Activated naive CD8-positive, alpha-beta T cell treated with anti-CD3 and anti-CD28 coated beads, Interleukin-2, amount 10 ng/mL, durations not matched to agents 7 days and 5 days (primary cell): ENCODE measurements around the gene INO80D. TPM values are rescaled to one million over a fixed set of nuclear protein-coding genes. Genes with fewer than 3 reads are reported as not detected.
"Not testable (repeated sequence)": the region's sequence is repeated elsewhere in the genome, so short reads cannot be mapped to it uniquely, and the experiment has no call there.

Experiments used
- ATAC-seq: fragments of 150-1000 bp; cut with Tn5 transposase; one replicate; pipeline ENCODE4 v1.10.0; 2021; ENCODE audit warnings: low read depth, moderate library complexity
- POLR2A ChIA-PET: fragments of 350-600 bp; sonication (Branson Sonifier 250); formaldehyde crosslinking; loops from one replicate; lab custom pipeline; 2021; ENCODE audit warnings: antibody characterized with exemption; lab: Charles Lee
- DNase-seq: peaks from one replicate; pipeline ENCODE4 v3.0.0; 2021
- H3K27ac Mint-ChIP-seq: one replicate; pipeline ENCODE4 v1.8.0; 2022; ENCODE audit warnings: mild to moderate bottlenecking, mixed read lengths
- H3K27me3 Mint-ChIP-seq: one replicate; pipeline ENCODE4 v1.8.0; 2022; ENCODE audit warnings: mild to moderate bottlenecking, moderate library complexity, mixed read lengths
- H3K36me3 Mint-ChIP-seq: one replicate; pipeline ENCODE4 v1.8.0; 2021; ENCODE audit warnings: mild to moderate bottlenecking, mixed read lengths
- H3K4me1 Mint-ChIP-seq: one replicate; pipeline ENCODE4 v1.8.0; 2021; ENCODE audit warnings: mixed read lengths
- H3K4me3 Mint-ChIP-seq: one replicate; pipeline ENCODE4 v1.8.0; 2022; ENCODE audit warnings: mild to moderate bottlenecking, moderate library complexity, mixed read lengths
- H3K9me3 Mint-ChIP-seq: one replicate; pipeline ENCODE4 v1.8.0; 2021; ENCODE audit warnings: mixed read lengths
- total RNA-seq, 2 experiments: library from RNA; stranded (reverse); gene quantifications; one replicate each; pipeline ENCODE4 v1.2.3, GENCODE V29; 2021

INO80D gene
- total RNA-seq, 2 experiments from 2014 or later, result 25.5 to 28.5 TPM

DNA sequence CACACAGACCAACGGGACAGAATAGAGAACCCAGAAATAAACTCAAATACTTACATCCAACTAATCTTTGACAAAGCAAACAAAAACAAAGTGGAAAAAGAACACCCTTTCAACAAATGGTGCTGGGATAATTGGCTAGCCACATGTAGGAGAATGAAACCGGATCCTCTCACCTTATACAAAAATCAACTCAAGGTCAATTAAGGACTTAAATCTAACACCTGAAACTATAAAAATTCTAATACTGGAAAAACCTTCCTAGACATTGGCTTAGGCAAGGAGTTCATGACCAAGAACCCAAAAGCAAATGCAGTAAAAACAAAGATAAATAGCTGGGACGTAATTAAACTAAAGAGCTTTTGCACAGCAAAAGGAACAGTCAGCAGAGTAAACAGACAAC lies 50.6 kb downstream of the INO80D start:
- ATAC-seq, POLR2A ChIA-PET, DNase-seq, H3K4me3 Mint-ChIP-seq, H3K27me3 Mint-ChIP-seq, H3K27ac Mint-ChIP-seq: not testable (repeated sequence)
- peaks cover 16% of the 10 kb centered on the region for H3K9me3 Mint-ChIP-seq
- H3K4me1 Mint-ChIP-seq, result peaks cover 23% of the 10 kb centered on the region
- H3K36me3 Mint-ChIP-seq, result peaks cover 78% of the 10 kb centered on the region

DNA sequence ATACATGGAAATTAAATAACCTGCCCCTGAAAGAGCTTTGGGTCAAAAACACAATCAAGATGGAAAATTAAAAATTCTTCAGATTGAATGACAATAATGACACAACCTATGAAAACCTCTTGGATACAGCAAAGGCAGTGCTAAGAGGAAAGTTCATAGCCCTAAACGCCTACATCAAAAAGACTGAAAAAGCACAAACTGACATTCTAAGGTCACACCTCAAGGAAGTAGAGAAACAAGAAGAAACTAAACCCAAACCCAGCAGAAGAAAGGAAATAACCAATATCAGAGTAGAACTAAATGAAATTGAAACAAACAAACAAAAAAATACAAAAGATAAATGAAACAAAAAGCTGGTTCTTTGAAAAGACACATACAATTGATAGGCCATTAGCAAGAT lies 52.5 kb downstream of the INO80D start:
- H3K9me3 Mint-ChIP-seq, result peaks cover 16% of the 10 kb centered on the region
- H3K4me1 Mint-ChIP-seq, result peaks cover 27% of the 10 kb centered on the region

DNA sequence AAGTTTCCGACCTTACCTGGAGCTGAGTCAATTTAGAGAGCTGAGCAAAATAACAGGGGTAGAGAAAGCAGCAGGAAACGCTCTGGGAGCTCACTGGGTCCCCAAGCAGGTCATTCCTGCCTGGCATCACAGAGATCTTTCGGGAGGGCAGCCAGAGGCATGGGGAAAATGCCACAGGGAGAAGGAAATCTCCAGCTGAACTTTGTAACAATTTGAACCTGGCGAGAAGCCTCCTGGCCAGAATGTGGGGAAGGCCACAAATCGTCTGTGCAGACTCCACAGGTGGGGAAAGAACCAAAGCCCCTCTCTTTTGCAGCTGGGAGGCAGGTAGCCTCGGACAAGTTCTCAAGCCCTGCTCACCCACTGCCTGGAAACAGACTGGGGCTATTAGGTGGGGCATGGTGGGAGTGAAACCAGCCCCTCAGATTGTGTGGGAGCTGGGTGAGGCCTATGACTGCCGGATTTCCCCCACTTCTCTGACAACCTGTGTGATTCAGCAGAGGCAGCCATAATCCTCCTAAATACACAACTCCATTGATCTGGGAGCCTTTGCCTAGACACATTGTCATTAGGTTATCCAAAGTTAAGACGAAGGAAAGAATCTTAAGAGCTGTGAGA lies 53.9 kb downstream of the INO80D start:
- Mint-ChIP-seq H3K27me3 (no peaks in the 10 kb centered on the region), H3K4me3 (no peak overlapping the region), H3K9me3 (peaks cover 16% of the 10 kb centered on the region), H3K4me1 (peaks cover 27% of the 10 kb centered on the region), H3K36me3 (peaks cover 71% of the 10 kb centered on the region), H3K27ac (no peak overlapping the region)
- POLR2A ChIA-PET, result no interaction called here
- no peak for ATAC-seq
- no peak for DNase-seq

More for the DNA sequence above, 52.5 kb downstream of the INO80D start:
- H3K27me3 Mint-ChIP-seq, ATAC-seq, DNase-seq, H3K4me3 Mint-ChIP-seq, POLR2A ChIA-PET: not testable (repeated sequence)
- Mint-ChIP-seq H3K27ac (peak overlapping the region; percentile 35), H3K36me3 (peaks cover 77% of the 10 kb centered on the region)

DNA sequence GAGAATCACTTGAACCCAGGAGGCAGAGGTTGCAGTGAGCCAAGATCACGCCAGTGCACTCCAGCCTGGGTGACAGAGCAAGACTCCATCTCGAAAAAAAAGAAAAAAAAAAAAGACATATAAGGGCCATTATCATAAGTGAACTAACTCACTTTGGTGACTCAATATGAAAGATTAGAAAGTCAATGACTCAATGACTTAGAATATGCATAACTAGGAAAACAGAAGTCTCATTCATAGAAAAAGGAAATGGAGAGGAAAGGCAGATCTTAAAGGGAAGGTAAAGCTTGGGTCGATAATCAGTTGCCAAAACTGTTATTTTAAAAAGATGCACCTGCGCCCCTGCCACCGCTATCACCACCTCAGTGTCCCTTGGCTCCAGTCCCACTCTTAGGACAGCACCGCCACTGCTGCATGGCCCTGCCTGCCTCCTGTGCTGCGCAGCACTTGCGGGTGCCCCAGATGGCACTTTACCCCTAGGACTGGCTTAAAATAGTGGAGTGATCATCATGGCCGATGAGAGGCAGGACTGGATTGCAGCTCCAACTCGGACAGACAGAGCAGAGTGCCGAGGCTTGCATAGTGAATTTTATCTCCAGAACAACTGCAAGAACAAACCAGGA lies 54.7 kb downstream of the INO80D start:
- Mint-ChIP-seq H3K36me3 (peaks cover 65% of the 10 kb centered on the region), H3K4me1 (peaks cover 27% of the 10 kb centered on the region), H3K27ac (no peak overlapping the region), H3K9me3 (peaks cover 16% of the 10 kb centered on the region), H3K4me3 (no peak overlapping the region), H3K27me3 (no peaks in the 10 kb centered on the region)
- ATAC-seq (no peak), DNase-seq (no peak)
- POLR2A ChIA-PET, result no interaction called here

DNA sequence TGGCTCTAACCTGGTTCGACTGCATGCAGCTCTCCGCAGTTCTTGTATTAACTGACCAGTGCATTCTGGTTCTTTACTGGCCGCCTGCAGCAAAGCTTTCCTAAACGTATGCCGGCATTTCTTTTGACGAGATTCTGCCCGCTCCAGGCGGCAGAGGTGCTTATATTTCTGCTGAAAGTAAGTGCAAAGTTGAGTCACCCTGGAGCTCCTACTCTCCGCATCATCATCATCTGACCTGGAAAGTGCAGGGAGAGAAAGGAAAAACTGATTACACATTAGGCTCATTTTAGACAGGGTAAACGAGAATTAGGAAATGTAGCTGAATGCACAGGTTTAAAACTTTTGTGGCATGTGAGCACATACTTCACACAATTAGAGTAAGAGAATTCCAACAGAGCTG lies 57.9 kb downstream of the INO80D start:
- DNase-seq (no peak), ATAC-seq (no peak)
- Mint-ChIP-seq H3K4me3 (no peak overlapping the region), H3K27me3 (no peaks in the 10 kb centered on the region), H3K27ac (no peak overlapping the region), H3K4me1 (peaks cover 16% of the 10 kb centered on the region), H3K9me3 (peaks cover 2% of the 10 kb centered on the region), H3K36me3 (peaks cover 35% of the 10 kb centered on the region)
- POLR2A ChIA-PET, result no interaction called here

DNA sequence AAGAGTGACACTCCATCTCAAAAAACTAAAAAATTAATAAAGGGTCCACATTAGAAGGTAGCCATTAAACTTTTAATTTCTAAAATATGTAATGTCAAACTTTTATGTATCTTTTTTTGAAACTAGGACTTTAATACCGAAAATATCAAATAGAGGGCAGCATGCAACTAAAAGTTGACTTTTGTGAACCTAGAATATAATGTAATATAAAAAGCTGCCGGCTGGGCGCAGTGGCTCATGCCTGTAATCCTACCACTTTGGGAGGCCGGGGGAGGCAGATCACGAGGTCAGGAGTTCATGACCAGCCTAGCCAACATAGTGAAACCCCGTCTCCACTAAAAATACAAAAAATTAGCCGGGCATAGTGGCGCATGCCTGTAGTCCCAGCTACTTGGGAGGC lies 62.8 kb downstream of the INO80D start:
- DNase-seq, result no peak
- Mint-ChIP-seq H3K9me3 (no peaks in the 10 kb centered on the region), H3K36me3 (peaks cover 8% of the 10 kb centered on the region), H3K27ac (no peak overlapping the region), H3K27me3 (no peaks in the 10 kb centered on the region), H3K4me3 (no peak overlapping the region), H3K4me1 (no peaks in the 10 kb centered on the region)
- POLR2A ChIA-PET, result interaction anchor here (0.8 kb wide), 1 partner anchor 63 kb away, joined by 3 read pairs; the partner anchor contains the start of gene INO80D
- no peak for ATAC-seq

DNA sequence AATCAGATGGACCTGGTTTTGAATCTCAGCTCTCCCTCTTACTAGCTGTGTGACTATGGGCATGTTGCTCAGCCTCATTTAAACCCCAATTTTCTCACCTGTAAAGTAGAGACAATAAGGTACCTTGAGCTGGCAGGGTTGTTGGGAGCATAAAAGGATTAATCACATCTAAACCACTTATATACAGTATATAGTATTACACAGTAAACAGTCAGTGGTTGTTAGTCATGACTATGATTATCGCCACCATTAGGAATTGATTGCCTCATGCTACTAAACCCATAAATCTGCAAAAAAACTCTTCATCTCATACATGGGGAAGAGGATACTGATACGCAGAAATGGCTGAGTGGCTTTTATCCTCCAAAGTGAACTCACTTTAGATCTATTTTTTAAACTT lies 65.8 kb downstream of the INO80D start:
- POLR2A ChIA-PET, result interaction anchor here (0.6 kb wide), 1 partner anchor 742 kb away, joined by 3 read pairs; no protein-coding TSS in a partner anchor
- Mint-ChIP-seq H3K27me3 (no peaks in the 10 kb centered on the region), H3K36me3 (peaks cover 28% of the 10 kb centered on the region), H3K27ac (no peak overlapping the region), H3K4me3 (no peak overlapping the region), H3K9me3 (peaks cover 10% of the 10 kb centered on the region), H3K4me1 (no peaks in the 10 kb centered on the region)
- ATAC-seq, result no peak
- DNase-seq, result no peak

DNA sequence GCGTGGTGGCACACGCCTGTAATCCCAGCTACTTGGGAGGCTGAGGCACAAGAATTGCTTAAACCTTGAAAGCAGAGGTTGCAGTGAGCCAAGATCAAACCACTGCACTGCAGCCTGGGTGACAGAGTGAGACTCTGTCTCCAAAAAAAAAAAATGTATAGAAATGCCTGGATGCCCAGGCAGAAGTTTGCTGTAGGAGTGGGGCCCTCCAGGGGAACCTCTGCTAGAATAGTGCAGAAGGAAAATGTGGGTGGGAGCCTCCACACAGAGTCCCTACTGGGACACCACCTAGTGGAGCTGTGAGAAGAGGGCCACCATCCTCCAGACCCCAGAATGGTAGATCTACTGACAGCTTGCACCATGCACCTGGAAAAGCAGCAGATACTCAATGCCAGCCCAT lies 70.2 kb downstream of the INO80D start:
- not testable (repeated sequence) for H3K27me3 Mint-ChIP-seq, ATAC-seq

DNA sequence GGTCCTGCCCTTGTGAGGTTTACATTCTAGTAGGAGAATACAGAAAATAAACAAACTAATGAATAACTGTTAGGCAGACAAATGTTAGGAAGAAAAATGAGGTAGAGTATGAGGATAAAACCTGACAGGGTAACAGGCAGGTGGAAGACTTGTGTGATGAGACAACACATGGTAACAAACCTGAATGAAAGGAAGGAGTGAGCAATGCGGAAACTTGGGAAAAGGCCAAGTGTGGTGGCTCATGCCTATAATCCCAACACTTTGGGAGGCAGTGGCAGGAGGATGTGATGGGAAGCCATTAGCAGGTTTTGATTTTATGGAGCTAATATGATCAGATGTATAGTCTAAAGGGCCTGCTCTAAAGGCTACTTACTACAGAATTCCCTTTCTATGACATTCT lies 74.2 kb downstream of the INO80D start:
- Mint-ChIP-seq H3K27me3 (no peaks in the 10 kb centered on the region), H3K36me3 (peaks cover 47% of the 10 kb centered on the region), H3K9me3 (peaks cover 14% of the 10 kb centered on the region), H3K4me3 (no peak overlapping the region), H3K4me1 (no peaks in the 10 kb centered on the region), H3K27ac (no peak overlapping the region)
- POLR2A ChIA-PET, result no interaction called here
- ATAC-seq (no peak), DNase-seq (no peak)

More for the DNA sequence above, 70.2 kb downstream of the INO80D start:
- peaks cover 15% of the 10 kb centered on the region for H3K9me3 Mint-ChIP-seq
- POLR2A ChIA-PET, H3K4me1 Mint-ChIP-seq, DNase-seq, H3K27ac Mint-ChIP-seq, H3K4me3 Mint-ChIP-seq: not testable (repeated sequence)
- H3K36me3 Mint-ChIP-seq, result peaks cover 49% of the 10 kb centered on the region

DNA sequence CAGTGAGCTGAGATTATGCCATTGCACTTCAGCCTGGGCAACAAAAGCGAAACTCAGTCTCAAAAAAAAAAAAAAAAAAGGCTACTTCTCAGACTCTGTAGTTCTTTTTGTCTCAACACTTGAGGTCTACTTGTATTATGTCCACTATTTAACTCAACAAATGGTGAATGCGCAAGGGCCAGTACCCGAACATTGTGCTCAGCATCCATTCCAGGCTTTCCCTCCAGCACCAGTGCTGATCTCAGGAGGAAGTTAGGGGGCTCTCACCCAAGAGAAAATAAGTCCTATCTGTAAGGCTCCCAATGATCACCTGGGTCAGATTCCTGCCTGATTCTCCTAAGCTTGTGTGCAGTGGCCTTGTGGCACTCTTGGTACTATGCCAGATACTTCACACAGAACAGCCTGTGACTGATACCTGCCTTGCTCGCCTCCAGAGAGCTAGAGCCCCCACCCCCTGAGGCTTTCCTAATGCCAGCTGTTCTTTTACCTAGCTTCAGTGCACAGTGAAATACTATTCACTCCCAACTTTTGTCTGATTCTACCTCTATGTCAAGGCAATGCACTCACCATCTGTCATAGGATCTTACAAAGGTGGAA lies 74.9 kb downstream of the INO80D start:
- DNase-seq, result no peak
- POLR2A ChIA-PET, result no interaction called here

DNA sequence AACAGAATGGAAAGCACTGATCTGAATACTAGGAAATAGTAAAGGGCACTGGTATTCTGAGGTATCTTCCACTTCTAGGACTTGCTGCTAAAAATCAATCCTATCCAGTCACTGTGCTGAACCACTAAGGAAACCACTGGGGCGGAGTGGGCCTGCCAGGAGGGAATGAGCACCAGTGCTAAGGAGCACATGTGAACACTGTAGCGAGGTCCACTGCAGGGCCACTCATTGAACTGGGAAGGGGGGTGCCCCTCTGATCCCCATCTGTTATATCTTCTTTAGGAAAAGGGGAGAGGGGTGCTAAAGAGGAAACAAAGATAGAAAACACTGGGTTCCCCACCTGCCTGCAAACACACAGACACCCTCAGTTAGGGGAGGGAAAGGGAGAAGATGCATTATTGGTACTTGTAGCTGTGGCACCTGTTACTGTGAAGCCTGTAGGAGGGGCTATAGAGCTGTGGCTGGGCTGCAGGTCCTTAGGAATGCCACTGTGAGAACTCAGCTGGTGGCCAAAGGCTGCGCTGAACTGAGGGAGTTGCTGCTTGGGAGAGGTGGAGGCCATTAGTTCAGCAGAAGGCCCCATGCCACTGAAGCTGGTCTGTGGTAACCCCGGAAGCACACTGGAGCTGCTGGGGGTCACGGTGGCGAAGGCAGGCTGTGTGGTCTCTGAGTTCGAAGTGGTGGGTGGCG lies 81.8 kb downstream of the INO80D start:
- Mint-ChIP-seq H3K4me1 (peaks cover 4% of the 10 kb centered on the region), H3K27ac (no peak overlapping the region), H3K27me3 (no peaks in the 10 kb centered on the region), H3K4me3 (no peak overlapping the region), H3K36me3 (peaks cover 26% of the 10 kb centered on the region), H3K9me3 (no peaks in the 10 kb centered on the region)
- ATAC-seq, result no peak
- DNase-seq, result no peak
- POLR2A ChIA-PET, result no interaction called here

More for the DNA sequence above, 74.9 kb downstream of the INO80D start:
- Mint-ChIP-seq H3K27me3 (no peaks in the 10 kb centered on the region), H3K4me3 (no peak overlapping the region), H3K9me3 (peaks cover 8% of the 10 kb centered on the region), H3K4me1 (no peaks in the 10 kb centered on the region), H3K27ac (no peak overlapping the region), H3K36me3 (peaks cover 42% of the 10 kb centered on the region)
- no peak for ATAC-seq

DNA sequence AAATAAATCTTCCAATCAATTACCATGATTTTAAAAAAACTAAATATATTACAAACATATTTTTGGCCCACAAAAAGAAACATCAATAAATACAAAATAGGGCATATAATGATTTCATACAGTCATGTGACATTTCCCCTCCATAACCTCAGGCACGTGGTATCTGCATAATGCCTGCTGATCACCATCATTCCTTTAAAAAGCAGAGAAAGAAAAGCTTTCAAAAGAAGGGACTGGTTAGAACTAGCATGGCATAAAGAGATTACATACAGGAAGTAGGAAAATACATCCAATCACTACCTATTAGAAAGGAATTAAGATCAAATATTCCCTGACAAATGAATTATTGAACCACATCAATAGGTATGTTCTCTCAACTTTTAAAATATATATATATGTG lies 83.5 kb downstream of the INO80D start:
- Mint-ChIP-seq H3K36me3 (peaks cover 25% of the 10 kb centered on the region), H3K4me3 (no peak overlapping the region), H3K27ac (no peak overlapping the region), H3K4me1 (peaks cover 7% of the 10 kb centered on the region), H3K9me3 (no peaks in the 10 kb centered on the region), H3K27me3 (no peaks in the 10 kb centered on the region)
- DNase-seq (no peak), ATAC-seq (no peak)
- POLR2A ChIA-PET, result no interaction called here

DNA sequence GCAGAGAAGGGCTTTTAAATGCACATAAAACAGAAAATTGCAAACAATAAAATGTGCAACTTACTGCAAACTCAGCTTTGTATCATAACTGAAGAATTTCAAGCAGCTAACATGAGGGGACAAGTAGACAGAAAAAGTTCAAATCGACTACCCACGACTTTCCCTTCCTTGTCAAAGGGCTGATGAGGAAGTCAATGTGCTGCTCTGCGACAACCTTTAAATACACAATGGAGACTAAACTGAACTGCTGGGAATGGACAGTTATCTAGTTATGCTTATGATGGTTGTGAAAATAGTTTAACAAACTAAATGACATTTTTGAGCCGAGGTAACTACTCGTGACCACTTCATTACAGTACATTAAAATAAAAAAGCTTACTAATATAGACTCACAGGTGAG lies 84.1 kb downstream of the INO80D start:
- H3K9me3 Mint-ChIP-seq, result no peaks in the 10 kb centered on the region
- H3K27me3 Mint-ChIP-seq, result no peaks in the 10 kb centered on the region
- H3K27ac Mint-ChIP-seq, result no peak overlapping the region
- H3K36me3 Mint-ChIP-seq, result peaks cover 21% of the 10 kb centered on the region
- H3K4me3 Mint-ChIP-seq, result no peak overlapping the region
- POLR2A ChIA-PET, result no interaction called here
- no peak for DNase-seq
- ATAC-seq, result no peak
- H3K4me1 Mint-ChIP-seq, result peaks cover 7% of the 10 kb centered on the region
